Activated T-cell treated with anti-CD3 and anti-CD28 coated beads for 1 hour (primary cell): ENCODE data around the gene HTATIP2.
"Not testable (repeated sequence)": the region's sequence is repeated elsewhere in the genome, so short reads cannot be mapped to it uniquely, and the experiment has no call there.

Experiments
- DNase-seq: peaks from one replicate; pipeline ENCODE4 v3.0.0-alpha.2; 2020; ENCODE audit warnings: low read depth

HTATIP2 gene

GRCh38 chr11:20363500-20364340 lies at the start of gene HTATIP2:
TSS of gene HTATIP2 (plus strand) at chr11:20363714. CDS start at chr11:20364238, 524 bp downstream.
- peak; percentile 64 for DNase-seq

GRCh38 chr11:20315800-20316199 lies 47.7 kb upstream of the HTATIP2 start:
- no peak for DNase-seq

DNA sequence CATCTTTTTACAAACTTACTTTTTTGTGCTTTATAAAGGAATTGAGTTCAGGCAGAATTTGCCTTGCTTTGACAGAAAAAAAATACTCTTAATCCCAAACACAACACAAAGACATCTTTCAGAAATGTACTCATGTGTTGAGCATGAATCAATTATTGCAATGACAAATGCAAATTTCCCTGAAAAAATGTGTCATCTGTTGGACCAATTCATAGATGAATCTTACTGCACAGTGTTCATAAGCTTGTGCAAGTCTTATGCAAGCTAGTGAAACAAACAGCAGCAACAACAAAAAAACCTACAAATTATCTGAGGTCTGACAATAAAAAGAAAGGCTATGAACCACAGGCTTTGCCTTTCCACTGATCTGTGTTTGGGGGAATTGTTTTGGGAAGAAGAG lies 42.3 kb upstream of the HTATIP2 start:
- DNase-seq: no peak

- DNase-seq: no peak
These were observed 36.1 kb upstream of the HTATIP2 start for GRCh38 chr11:20327377-20327935.

GRCh38 chr11:20336056-20336455 lies 27.5 kb upstream of the HTATIP2 start:
- DNase-seq: no peak

DNA sequence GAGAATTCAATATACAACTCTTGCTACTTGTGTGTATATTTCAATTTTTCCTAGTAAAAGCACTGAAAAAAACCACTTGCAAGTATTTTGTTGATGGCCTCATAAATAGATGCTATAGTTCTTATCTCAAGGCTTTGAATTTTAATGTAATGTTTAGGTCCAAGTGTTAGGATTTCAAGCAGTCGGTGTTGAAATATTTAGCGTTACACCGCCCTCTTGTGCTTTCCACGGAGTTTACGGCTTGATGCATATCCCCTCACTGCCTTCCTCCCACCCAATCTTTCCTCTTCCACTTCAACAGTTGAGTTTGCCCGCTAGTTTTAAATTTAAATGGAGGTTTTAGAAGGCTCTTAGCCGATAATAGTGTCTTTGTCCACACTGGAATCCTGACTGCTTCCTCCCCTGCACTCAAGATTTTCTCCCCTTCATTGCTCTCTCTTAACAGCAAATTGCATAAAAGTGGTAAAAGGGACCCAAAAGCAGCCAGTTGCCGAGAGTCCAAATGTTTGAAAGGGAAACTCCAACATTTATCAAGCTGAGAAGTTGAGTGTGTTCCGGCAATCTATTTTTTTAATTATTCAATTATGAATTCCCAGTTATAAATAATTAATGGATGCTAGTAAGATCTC lies 25.9 kb upstream of the HTATIP2 start:
- DNase-seq: no peak

GRCh38 chr11:20342347-20343141 lies 21.0 kb upstream of the HTATIP2 start:
- no peak for DNase-seq

DNA sequence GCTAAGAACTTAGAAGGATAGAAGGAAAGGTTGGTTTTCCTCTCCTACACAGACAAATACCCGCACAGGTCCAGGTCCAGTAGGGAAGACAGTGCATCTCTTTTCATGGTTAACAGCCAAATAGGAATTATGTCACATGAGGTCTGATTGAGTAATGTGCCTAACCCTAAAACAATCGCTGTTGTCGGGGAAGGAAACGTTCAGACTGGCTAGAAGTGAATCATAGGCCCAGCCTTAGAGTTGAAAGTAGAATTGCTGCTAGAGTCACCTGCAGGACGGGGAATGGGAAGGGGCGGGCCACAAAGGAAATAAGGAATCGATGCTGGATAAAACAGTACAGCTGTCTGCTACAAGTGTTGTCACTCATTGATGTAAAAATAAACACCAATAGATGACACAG lies 12.4 kb upstream of the HTATIP2 start:
- no peak for DNase-seq

GRCh38 chr11:20351751-20352262 lies 11.7 kb upstream of the HTATIP2 start:
- no peak for DNase-seq

DNA sequence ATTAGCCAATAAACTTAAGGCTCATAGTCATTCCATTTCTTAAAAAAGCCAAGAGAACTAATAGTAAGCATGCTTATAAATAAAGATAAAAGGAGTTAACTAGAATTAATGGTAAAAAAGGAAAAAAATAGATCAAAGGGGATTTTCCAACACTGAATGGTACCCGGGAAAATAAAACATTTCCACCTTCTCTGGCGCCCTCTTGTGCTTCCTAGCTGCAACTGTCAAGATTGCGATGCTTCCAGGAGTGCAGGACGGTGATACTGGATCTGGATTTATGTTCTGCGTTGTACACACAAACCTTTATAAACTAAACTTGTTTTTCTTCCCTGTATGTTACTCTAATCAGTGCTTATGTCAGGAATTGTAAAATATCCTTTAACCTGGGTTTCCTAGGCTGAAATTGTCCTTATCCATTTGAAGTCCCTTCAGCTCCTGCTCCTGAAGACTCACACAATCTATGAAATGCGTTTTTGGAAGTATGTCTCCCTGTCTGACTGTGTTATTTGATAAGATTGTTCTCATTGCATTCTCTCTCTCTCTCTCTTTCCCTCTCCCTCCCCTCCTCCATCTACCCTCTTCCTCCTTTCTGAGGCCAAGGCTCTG lies 9.6 kb upstream of the HTATIP2 start:
- DNase-seq: peak; percentile 7

DNA sequence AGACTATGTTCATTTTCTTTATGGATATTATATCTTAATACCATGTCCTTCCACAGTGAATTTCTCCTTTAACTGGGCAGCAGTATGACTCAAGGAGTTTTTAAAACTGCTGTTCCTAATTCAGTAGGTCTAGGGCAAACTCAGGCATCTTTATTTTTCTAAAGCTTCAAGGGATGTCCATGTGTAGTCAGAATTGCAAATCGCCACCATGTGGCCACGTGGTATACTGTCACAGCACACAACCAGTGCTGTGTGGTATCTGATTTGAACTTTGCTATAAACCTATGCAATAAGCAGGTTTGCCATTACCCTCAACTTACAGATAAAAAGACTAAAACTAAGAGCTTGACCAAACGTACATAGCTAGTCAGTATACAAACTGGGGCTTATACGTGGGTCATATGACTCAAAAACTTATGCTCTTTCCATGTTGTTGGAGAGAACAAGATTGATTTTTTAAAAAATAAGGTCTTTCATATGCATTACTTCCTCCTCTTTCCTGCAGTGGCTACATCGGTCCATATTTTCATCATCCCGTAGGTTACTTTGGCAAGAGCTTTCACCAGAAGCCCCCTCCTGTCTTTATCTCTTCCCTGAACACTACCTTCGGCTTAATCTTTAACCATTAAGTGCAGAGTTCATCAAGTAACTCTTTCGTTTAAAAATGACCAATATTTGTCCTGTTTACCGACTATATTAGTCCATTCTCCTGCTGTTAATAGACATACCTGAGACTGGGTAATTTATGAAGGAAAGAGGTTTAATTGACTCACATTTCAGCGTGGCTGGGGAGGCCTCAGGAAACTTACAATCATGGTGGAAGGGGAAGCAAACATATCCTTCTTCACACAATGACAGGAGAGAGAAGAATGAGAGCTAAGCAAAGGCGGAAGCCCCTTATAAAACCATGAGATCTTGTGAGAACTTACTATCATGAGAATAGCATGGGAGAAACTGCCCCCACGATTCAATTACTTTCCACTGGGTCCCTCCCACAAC lies 8.0 kb upstream of the HTATIP2 start:
- DNase-seq: peak; percentile 24

DNA sequence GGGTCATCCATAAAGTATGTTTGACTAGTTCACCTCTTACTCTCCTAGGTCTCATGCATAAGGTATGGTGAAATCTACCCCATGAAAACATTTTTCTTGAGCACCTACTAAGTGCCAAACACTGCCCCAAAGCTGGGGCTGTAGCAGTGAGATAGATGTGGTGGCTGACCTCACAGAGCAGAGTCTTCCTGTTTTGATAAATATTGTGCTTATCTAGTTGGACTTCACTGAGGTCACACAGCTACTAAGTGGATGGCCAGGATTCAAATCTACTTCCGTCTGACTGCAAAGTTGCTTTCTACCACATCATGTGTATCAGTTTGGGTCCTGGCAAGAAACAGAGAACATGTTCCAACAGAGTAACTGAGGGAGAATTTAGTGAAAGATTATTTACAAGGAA lies 6.4 kb upstream of the HTATIP2 start:
- no peak for DNase-seq

DNA sequence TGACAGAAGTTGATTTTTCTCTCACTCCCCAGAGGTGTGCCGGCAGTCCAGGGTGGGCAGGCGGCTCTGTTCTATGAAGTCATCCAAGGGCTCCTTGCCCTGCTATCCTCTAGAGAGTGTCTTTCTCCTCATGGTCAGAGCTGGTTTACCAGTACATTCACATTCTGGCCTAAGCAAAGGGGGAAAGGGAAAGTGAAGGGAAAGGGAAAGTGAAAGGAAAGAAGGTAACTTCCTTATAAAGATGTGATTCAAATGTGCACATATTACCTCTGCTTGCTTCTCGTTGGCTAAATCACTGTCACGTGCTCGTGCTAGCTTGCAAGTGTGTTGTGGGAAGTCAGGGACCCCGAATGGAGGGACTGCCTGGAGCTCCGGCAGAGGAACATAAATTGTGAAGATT lies 2.9 kb upstream of the HTATIP2 start:
- DNase-seq: no peak

- no peak for DNase-seq
These were observed 1.0 kb upstream of the HTATIP2 start for GRCh38 chr11:20362481-20362880.

- DNase-seq: no peak
These were observed 390 bp upstream of the HTATIP2 start for GRCh38 chr11:20363149-20363499.

DNA sequence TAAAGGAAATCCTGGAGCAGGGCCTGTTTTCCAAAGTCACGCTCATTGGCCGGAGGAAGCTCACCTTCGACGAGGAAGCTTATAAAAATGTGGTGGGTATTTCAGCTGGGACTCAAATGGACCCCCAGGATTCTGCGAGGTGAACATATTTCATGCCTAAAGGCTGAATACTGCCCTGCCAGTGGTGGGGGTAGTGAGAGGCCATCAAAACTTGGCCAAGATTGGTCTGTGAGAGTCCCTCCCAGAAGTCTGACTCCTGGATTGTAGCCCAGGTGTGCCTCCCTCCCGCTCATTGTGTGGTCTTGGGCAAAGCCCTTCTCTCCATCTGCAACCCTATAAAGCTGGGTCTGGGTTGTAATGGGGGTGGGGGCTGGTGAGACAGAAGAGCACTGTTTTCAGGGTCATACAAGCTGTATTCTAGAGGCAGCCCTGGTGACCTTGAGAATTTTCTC lies 853 bp downstream of the HTATIP2 start:
- no peak for DNase-seq

DNA sequence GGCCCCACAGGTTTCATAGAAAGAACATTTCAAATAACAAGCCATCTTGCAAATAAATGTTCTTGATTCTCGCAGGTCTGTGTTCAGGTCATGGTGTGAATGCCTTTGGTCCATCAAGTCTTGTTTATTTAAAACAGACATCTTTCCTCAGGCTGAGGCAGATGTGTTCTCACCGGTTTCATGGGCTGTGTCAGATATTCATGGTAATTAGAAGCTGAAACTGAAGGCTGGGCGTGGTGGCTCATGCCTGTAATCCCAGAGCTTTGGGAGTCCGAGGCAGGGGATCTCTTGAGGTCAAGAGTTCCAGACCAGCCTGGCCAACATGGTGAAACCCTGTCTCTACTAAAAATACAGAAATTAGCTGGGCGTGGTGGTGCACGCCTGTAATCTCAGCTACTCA lies 2.0 kb downstream of the HTATIP2 start:
- DNase-seq: not testable (repeated sequence)

GRCh38 chr11:20367313-20367948 lies 3.9 kb downstream of the HTATIP2 start:
- DNase-seq: peak; percentile 28

DNA sequence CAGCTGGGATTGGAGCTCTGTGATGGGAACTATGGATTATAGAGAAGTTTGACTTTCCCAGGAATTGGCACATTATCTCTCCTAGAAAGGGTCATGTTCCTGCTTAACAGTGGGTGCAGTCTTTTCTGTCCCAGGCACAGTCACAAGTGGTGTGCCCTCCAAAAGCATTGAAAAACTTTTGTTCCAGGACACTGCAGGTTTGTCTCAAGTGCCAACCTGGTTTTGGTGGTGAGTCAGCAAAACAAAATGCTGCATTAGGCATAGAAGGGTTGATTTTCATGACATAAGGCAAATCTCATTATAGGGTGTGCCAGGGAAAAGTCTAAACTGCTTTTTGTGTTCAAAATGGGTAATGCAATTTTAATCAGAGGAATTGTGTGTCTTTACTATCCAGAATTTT lies 4.9 kb downstream of the HTATIP2 start:
- DNase-seq: no peak

DNA sequence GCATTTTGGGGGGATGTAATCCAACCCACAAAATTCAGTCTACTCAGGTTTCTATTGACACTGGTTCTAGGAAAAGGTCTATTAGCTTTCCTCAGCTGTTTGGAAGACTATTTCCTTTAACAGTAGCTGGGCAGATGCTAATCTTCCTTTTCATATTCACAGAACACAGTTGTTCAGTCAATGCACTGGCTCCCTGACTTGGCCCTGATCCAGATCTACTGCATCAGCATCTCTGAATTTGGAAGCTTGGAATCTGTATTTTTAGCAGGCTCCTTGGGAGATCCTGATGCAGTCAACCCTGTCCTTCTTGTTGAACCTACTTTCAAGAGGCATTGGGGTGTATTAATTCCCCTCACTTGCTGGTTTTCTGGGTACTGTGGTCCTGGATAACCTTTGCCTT lies 6.3 kb downstream of the HTATIP2 start:
- DNase-seq: no peak
